PC-3 (cell line): ENCODE data around the gene GPD1L. TPM values are rescaled to one million over a fixed set of nuclear protein-coding genes. Genes with fewer than 3 reads are reported as not detected.

Experiments
- ATAC-seq: fragments of 200-7000 bp; cut with Tn5 transposase; 2 replicates; pipeline ENCODE4 v1.9.1; 2020; ENCODE audit warnings: mild to moderate bottlenecking, moderate library complexity
- BruUV-seq: library from RNA; stranded (reverse); fragments of 400-500 nt; replicated peaks from 2 replicates; lab custom pipeline; 2021; lab: Mats Ljungman, UMichigan
- CTCF ChIA-PET: fragments of 300-600 bp; sonication (Branson Sonifier 250); formaldehyde crosslinking; loops from one replicate; lab custom pipeline; 2022; ENCODE audit warnings: antibody characterized with exemption; lab: Charles Lee
- POLR2A ChIA-PET: fragments of 300-600 bp; sonication (Branson Sonifier 250); formaldehyde crosslinking; loops from one replicate; lab custom pipeline; 2022; ENCODE audit warnings: antibody characterized with exemption; ENCODE audit not compliant: unreplicated experiment; lab: Charles Lee
- DNase-seq: peaks from one replicate; pipeline ENCODE4 v3.0.0-alpha.2; 2015
- H2AFZ ChIP-seq: fragments of 300-600 bp; sonication (generic); 2 replicates; pipeline ENCODE4 v1.6.0; 2016; ENCODE audit warnings: antibody characterized with exemption, low read length
- H3F3A ChIP-seq: fragments of 300-600 bp; sonication (generic); one replicate; pipeline ENCODE4 v1.6.0; 2017; ENCODE audit warnings: antibody characterized with exemption, low read length, control low read depth, mild to moderate bottlenecking; ENCODE audit not compliant: unreplicated experiment
- H3K27ac ChIP-seq: fragments of 300-600 bp; sonication (generic); 2 replicates; pipeline ENCODE4 v1.5.1; 2016; ENCODE audit warnings: mild to moderate bottlenecking, low read length
- H3K27me3 ChIP-seq: fragments of 300-600 bp; sonication (generic); 2 replicates; pipeline ENCODE4 v1.6.1; 2016; ENCODE audit warnings: low read length, mixed read lengths
- H3K36me3 ChIP-seq: fragments of 300-600 bp; sonication (generic); 2 replicates; pipeline ENCODE4 v1.6.1; 2016; ENCODE audit warnings: low read depth, mixed run types, low read length, mixed read lengths
- H3K4me1 ChIP-seq: fragments of 300-600 bp; sonication (generic); 2 replicates; pipeline ENCODE4 v1.5.1; 2016; ENCODE audit warnings: low read length; ENCODE audit not compliant: insufficient read depth
- H3K4me2 ChIP-seq: fragments of 300-600 bp; sonication (generic); 2 replicates; pipeline ENCODE4 v1.6.0; 2016; ENCODE audit warnings: low read length
- H3K4me3 ChIP-seq: fragments of 300-600 bp; sonication (generic); 2 replicates; pipeline ENCODE4 v1.5.1; 2016; ENCODE audit warnings: mild to moderate bottlenecking, low read length, mixed read lengths
- H3K79me2 ChIP-seq: fragments of 300-600 bp; sonication (generic); 2 replicates; pipeline ENCODE4 v1.6.1; 2017; ENCODE audit warnings: low read length, mixed read lengths
- H3K9ac ChIP-seq: fragments of 300-600 bp; sonication (generic); 2 replicates; pipeline ENCODE4 v1.6.0; 2016; ENCODE audit warnings: mild to moderate bottlenecking, low read length
- H3K9me2 ChIP-seq: fragments of 300-600 bp; sonication (generic); replicated peaks from 2 replicates; pipeline ENCODE4 v1.6.1; 2016; ENCODE audit warnings: mixed run types, low read length, mixed read lengths
- H3K9me3 ChIP-seq: fragments of 300-600 bp; sonication (generic); 2 replicates; pipeline ENCODE4 v1.6.1; 2016; ENCODE audit warnings: low read length, mixed read lengths
- H4K20me1 ChIP-seq: fragments of 300-600 bp; sonication (generic); 2 replicates; pipeline ENCODE4 v1.6.1; 2016; ENCODE audit warnings: low read length, mixed read lengths
- EZH2 ChIP-seq: fragments of 300-600 bp; sonication (generic); IDR thresholded peaks from one replicate; pipeline ENCODE4 v1.6.1; 2017; ENCODE audit warnings: antibody characterized with exemption, mild to moderate bottlenecking, low read length; ENCODE audit not compliant: unreplicated experiment
- EZH2phosphoT487 ChIP-seq: fragments of 300-600 bp; sonication (generic); IDR thresholded peaks from 2 replicates; pipeline ENCODE4 v1.6.1; 2018; ENCODE audit warnings: mild to moderate bottlenecking, antibody characterized with exemption, low read length, borderline replicate concordance
- intact Hi-C: fragments of 100-400 bp; cut with micrococcal nuclease; formaldehyde crosslinking; loops from 2 replicates; pipeline ENCODE4 v1.9.0; 2023
- total RNA-seq: library from RNA; depleted of rRNA; stranded (reverse); fragments of >200 nt; gene quantifications from 2 replicates; pipeline ENCODE4 v1.2.3, GENCODE V29; 2014; rRNA removed
- TF ChIP-seq, protein P1 (sequence below): fragments of 300-600 bp; sonication (generic); conservative IDR thresholded peaks from 2 replicates; pipeline ENCODE4 v1.5.1; 2017; ENCODE audit warnings: antibody characterized with exemption, low read depth, mild to moderate bottlenecking, low read length

Gene GPD1L
- total RNA-seq, 1 experiment from 2014 or later = 33.7 TPM

DNA sequence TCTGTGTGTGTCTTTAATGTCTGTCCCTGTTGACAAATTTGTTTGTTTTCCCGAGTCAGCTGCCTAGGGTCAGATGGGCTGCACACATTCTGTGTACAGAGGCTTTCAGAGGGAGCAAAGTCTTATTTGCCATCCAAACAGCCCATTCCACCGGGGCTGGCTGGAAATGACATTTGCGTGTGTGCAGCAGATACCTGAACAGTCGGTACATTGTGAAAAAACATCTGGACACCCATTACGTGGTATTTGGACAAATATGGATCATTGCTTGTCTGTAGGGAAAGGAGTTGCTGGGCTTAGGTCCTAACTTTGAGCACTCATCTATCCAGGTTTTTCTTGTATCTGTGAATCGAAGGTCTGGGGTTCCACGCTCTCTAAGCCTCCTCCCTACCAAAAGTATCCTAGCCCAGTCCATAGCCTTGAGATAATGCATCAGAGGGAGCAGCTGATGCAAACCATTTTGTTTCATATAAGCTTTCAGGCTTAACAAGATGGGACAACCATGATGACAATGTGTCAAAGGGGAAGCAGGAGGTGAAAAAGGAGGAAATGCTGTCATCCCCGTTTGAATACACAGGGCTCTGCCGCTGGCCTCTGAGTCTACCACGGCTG, 109.9 kb downstream of the GPD1L start:
- Histone ChIP-seq H3K4me2 (no peak overlapping the region), H3K9me3 (no peaks in the 10 kb centered on the region), H3K79me2 (no peaks in the 10 kb centered on the region), H3K36me3 (no peaks in the 10 kb centered on the region), H2AFZ (no peak overlapping the region), H4K20me1 (no peaks in the 10 kb centered on the region), H3K27me3 (no peaks in the 10 kb centered on the region), H3K4me3 (no peak overlapping the region), H3F3A (no peaks in the 10 kb centered on the region), H3K9ac (no peak overlapping the region), H3K4me1 (no peaks in the 10 kb centered on the region), H3K9me2 (0 out of 2 replicates have a peak, but pooled peaks cover 3% of the 10 kb centered on the region), H3K27ac (no peak overlapping the region)
- TF ChIP-seq EZH2phosphoT487 (no peak), EZH2 (no peak)
- TF ChIP-seq, protein P1, sequence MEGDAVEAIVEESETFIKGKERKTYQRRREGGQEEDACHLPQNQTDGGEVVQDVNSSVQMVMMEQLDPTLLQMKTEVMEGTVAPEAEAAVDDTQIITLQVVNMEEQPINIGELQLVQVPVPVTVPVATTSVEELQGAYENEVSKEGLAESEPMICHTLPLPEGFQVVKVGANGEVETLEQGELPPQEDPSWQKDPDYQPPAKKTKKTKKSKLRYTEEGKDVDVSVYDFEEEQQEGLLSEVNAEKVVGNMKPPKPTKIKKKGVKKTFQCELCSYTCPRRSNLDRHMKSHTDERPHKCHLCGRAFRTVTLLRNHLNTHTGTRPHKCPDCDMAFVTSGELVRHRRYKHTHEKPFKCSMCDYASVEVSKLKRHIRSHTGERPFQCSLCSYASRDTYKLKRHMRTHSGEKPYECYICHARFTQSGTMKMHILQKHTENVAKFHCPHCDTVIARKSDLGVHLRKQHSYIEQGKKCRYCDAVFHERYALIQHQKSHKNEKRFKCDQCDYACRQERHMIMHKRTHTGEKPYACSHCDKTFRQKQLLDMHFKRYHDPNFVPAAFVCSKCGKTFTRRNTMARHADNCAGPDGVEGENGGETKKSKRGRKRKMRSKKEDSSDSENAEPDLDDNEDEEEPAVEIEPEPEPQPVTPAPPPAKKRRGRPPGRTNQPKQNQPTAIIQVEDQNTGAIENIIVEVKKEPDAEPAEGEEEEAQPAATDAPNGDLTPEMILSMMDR = no peak
- CTCF ChIA-PET = interaction anchor here (1.0 kb wide), 1 partner anchor 23 kb away, joined by 5 read pairs; no protein-coding TSS in a partner anchor
- ATAC-seq (no peak), DNase-seq (no peak)
- no TSS peak for BruUV-seq
- POLR2A ChIA-PET = no interaction called here
- intact Hi-C loops = no loop called here

DNA sequence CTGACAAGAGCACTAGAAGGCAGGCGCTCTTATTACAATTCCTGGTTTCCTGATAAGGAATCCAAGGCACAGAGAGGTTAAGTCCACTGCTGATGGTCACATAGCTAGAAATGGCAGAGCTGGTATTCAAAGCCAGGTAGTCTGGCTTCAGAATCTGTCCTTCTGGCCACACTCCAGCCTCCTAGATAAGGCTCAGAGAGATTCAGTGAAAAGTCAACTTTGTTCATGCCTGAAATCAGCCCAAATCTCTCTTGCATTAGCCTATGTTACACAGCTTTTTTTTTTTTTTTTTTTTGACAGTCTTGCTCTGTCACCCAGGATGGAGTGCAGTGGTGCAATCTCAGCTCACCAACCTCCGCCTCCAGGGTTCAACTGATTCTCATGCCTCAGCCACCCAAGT, 110.9 kb downstream of the GPD1L start:
- Histone ChIP-seq H3K4me1 (no peaks in the 10 kb centered on the region), H2AFZ (no peak overlapping the region), H3K4me3 (no peak overlapping the region), H3K79me2 (no peaks in the 10 kb centered on the region), H3F3A (no peaks in the 10 kb centered on the region), H3K27me3 (no peaks in the 10 kb centered on the region), H3K9me3 (no peaks in the 10 kb centered on the region), H3K4me2 (no peak overlapping the region), H3K36me3 (no peaks in the 10 kb centered on the region), H3K9ac (no peak overlapping the region), H3K27ac (no peak overlapping the region), H4K20me1 (no peaks in the 10 kb centered on the region), H3K9me2 (0 out of 2 replicates have a peak, but pooled peaks cover 4% of the 10 kb centered on the region)
- ATAC-seq (no peak), DNase-seq (no peak)
- no peak for TF ChIP-seq EZH2
- CTCF ChIA-PET = no interaction called here
- no TSS peak for BruUV-seq
- intact Hi-C loops = no loop called here
- POLR2A ChIA-PET = no interaction called here

Other genes starting within 250 kb of the GPD1L start
- 34.6 and 48.0 TPM in 2 replicates for gene OSBPL10, start 125.4 kb upstream of the GPD1L start, total RNA-seq
- 7.9 and 10.5 TPM in 2 replicates for gene ZNF860, start 124.9 kb upstream of the GPD1L start, total RNA-seq
- 1.4 and 5.2 TPM in 2 replicates for gene CMTM8, start 132.1 kb downstream of the GPD1L start, total RNA-seq